Upper lobe of left lung (tissue), 6 donors: Measurements from ENCODE around the gene CTNNA1. TPM values are rescaled to one million over a fixed set of nuclear protein-coding genes. Genes with fewer than 3 reads are reported as not detected.

ENCODE experiments used
- ATAC-seq, 2 donors: fragments of 200-7000 bp; cut with Tn5 transposase; one replicate each; pipeline ENCODE4 v1.9.1; 2022; ENCODE audit warnings: mild to moderate bottlenecking in 2 of 2, moderate library complexity in 2 of 2; ENCODE audit not compliant: low FRiP score in 2 of 2
- DNase-seq, 2 donors: peaks; one replicate each; pipeline ENCODE4 v3.0.0-alpha.2; 2019 to 2020
- H3K27ac ChIP-seq, 4 donors: fragments of 200-600 bp; sonication (generic); one replicate each; pipeline ENCODE4 v1.5.1; 2016 to 2019
- H3K27me3 ChIP-seq, 4 donors: fragments of 200-600 bp; sonication (generic); one replicate each; pipeline ENCODE4 v1.5.1; 2017 to 2019
- H3K36me3 ChIP-seq, 4 donors: fragments of 200-600 bp; sonication (generic); one replicate each; pipeline ENCODE4 v1.5.1; 2016 to 2019
- H3K4me1 ChIP-seq, 4 donors: fragments of 200-600 bp; sonication (generic); one replicate each; pipeline ENCODE4 v1.5.1; 2018 to 2019
- H3K4me3 ChIP-seq, 4 donors: fragments of 200-600 bp; sonication (generic); one replicate each; pipeline ENCODE4 v1.5.1; 2017 to 2019; ENCODE audit warnings: mild to moderate bottlenecking in 2 of 4, moderate library complexity in 1 of 4
- H3K9me3 ChIP-seq, 4 donors: fragments of 200-600 bp; sonication (generic); one replicate each; pipeline ENCODE4 v1.5.1; 2018 to 2019
- EP300 ChIP-seq, 4 donors: sonication (generic); formaldehyde crosslinking; IDR thresholded peaks; one replicate each; pipeline ENCODE4 v1.5.1; 2017; ENCODE audit warnings: antibody characterized with exemption in 4 of 4, control low read depth in 2 of 4
- POLR2A ChIP-seq, 4 donors: fragments of 450-650 bp; IDR thresholded peaks; one replicate each; pipeline ENCODE4 v1.5.1; 2016 to 2017; ENCODE audit warnings: antibody characterized with exemption in 4 of 4, mild to moderate bottlenecking in 2 of 4
- POLR2AphosphoS5 ChIP-seq, 2 donors: sonication (generic); formaldehyde crosslinking; IDR thresholded peaks; one replicate each; pipeline ENCODE4 v1.5.1; 2017; ENCODE audit warnings: antibody characterized with exemption in 2 of 2
- whole genome bisulfite sequencing, 2 donors: methylation state at CpG; one replicate each; pipeline ENCODE4 v1.1.5; 2017 to 2018; 5-methylcytosine and 5-hydroxymethylcytosine counted together
- total RNA-seq, 6 donors: library from RNA; depleted of rRNA in 4 of 6; stranded (reverse); fragments of >200 nt in 4 of 6; gene quantifications; one replicate each; pipeline versions ENCODE4 v1.1.0 to v1.2.1, GENCODE V29; 2016 to 2021
- TF ChIP-seq, protein P1 (sequence below), 6 experiments: fragments of 450-650 bp in 4 of 6; fragments of 200-600 bp in 2 of 6; sonication (generic) in 2 of 6; IDR thresholded peaks; one replicate each; pipeline ENCODE4 v1.5.1; 2016 to 2019; ENCODE audit warnings: antibody characterized with exemption in 6 of 6
- donor health status: DM: no; HTN: no; CAD: no; lungs with moderate emphysema.
- donor health status: DM: no; HTN: yes; CAD: no; lungs with severe emphysema.

CTNNA1 gene
- total RNA-seq, 6 donors from 2014 or later, result 352 to 505 (median 415) TPM

- no peak overlapping the region for H3K4me3 ChIP-seq
- 80 to 82% methylated on average over 2 of the region's 2 CpGs for WGBS, 2 donors
- ATAC-seq (no peak), DNase-seq (no peak)
- no peaks in the 10 kb centered on the region for H3K9me3 ChIP-seq
- no peak for TF ChIP-seq EP300 (IDR thresholded peaks at IDR 0.05)
- TF ChIP-seq, protein P1, sequence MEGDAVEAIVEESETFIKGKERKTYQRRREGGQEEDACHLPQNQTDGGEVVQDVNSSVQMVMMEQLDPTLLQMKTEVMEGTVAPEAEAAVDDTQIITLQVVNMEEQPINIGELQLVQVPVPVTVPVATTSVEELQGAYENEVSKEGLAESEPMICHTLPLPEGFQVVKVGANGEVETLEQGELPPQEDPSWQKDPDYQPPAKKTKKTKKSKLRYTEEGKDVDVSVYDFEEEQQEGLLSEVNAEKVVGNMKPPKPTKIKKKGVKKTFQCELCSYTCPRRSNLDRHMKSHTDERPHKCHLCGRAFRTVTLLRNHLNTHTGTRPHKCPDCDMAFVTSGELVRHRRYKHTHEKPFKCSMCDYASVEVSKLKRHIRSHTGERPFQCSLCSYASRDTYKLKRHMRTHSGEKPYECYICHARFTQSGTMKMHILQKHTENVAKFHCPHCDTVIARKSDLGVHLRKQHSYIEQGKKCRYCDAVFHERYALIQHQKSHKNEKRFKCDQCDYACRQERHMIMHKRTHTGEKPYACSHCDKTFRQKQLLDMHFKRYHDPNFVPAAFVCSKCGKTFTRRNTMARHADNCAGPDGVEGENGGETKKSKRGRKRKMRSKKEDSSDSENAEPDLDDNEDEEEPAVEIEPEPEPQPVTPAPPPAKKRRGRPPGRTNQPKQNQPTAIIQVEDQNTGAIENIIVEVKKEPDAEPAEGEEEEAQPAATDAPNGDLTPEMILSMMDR (IDR thresholded peaks at IDR 0.05), result no peak
- TF ChIP-seq POLR2A (IDR thresholded peaks at IDR 0.05), result no peak
- TF ChIP-seq POLR2AphosphoS5 (IDR thresholded peaks at IDR 0.05), result no peak
- no peak overlapping the region for H3K27ac ChIP-seq
- H3K4me1 ChIP-seq, result no peaks in the 10 kb centered on the region
- no peaks in the 10 kb centered on the region for H3K36me3 ChIP-seq
- H3K27me3 ChIP-seq, result no peaks in the 10 kb centered on the region
Measured at GRCh38 chr5:138732466-138732865, 20.8 kb upstream of the CTNNA1 start.

- DNase-seq, result no peak
- H3K36me3 ChIP-seq, result no peaks in the 10 kb centered on the region
- no peaks in the 10 kb centered on the region for H3K9me3 ChIP-seq
- H3K27me3 ChIP-seq, result no peaks in the 10 kb centered on the region
- no peak overlapping the region for H3K27ac ChIP-seq
- ATAC-seq, result no peak
- no peak for TF ChIP-seq POLR2A (IDR thresholded peaks at IDR 0.05)
- no peak for TF ChIP-seq POLR2AphosphoS5 (IDR thresholded peaks at IDR 0.05)
- TF ChIP-seq, protein P1 (IDR thresholded peaks at IDR 0.05), result no peak
- no peak for TF ChIP-seq EP300 (IDR thresholded peaks at IDR 0.05)
- H3K4me1 ChIP-seq, result no peaks in the 10 kb centered on the region
- 89 to 93% methylated on average over 4 of the region's 4 CpGs for WGBS, 2 donors
- H3K4me3 ChIP-seq, result no peak overlapping the region
Measured at GRCh38 chr5:138732933-138733332, 20.3 kb upstream of the CTNNA1 start.

DNA sequence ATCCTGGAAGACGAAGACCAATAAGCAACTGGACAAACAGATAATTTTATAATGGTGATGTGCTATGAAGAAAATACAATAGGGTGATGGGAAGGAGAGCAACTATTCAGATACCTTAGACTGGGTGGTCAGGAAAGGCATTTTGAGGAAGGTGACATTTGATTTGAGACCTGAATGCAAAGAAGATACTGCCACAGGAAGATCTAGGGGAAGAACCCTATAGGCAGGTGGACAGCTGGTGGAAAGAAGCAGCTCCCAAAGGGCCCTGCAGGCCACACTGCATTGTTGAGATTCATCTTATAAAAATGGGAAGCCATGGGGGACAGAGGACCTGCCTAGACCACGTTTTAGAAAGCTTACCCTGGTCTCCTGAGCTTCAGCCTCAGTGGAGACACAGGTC, 19.7 kb upstream of the CTNNA1 start:
- DNase-seq (no peak), ATAC-seq (no peak)
- Histone ChIP-seq H3K9me3 (no peaks in the 10 kb centered on the region), H3K4me3 (no peak overlapping the region), H3K36me3 (no peaks in the 10 kb centered on the region), H3K4me1 (no peaks in the 10 kb centered on the region), H3K27ac (no peak overlapping the region), H3K27me3 (no peaks in the 10 kb centered on the region)
- TF ChIP-seq, protein P1 (IDR thresholded peaks at IDR 0.05), result no peak
- TF ChIP-seq POLR2AphosphoS5 (IDR thresholded peaks at IDR 0.05), result no peak
- no peak for TF ChIP-seq POLR2A (IDR thresholded peaks at IDR 0.05)
- no peak for TF ChIP-seq EP300 (IDR thresholded peaks at IDR 0.05)
- WGBS, 2 donors, result 83 to 88% methylated on average over 2 of the region's 2 CpGs

DNA sequence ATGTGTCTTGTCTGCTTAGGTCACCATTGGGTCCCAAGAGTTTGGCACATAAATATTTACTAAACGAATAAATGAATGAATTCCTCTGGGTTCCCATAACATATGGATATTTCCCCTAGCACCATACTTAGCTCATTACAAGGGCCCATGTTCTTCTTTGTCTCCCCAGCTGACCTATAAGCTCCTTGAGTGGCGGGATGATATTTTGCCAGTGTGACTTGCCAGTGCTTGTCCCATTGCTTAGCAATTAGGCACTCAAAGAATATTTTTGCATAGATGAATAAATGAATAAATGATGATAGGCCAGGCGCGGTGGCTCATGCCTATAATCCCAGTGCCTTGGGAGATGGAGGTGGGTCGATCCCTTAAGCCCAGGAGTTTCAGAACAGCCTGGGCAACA, 16.9 kb upstream of the CTNNA1 start:
- Histone ChIP-seq H3K27me3 (no peaks in the 10 kb centered on the region), H3K4me1 (peaks cover 0 to 4% (median under 1%) of the 10 kb centered on the region in 4 donors), H3K36me3 (no peaks in the 10 kb centered on the region), H3K27ac (no peak overlapping the region), H3K9me3 (no peaks in the 10 kb centered on the region), H3K4me3 (no peak overlapping the region)
- ATAC-seq (no peak), DNase-seq (no peak)
- TF ChIP-seq POLR2A (IDR thresholded peaks at IDR 0.05) (no peak), POLR2AphosphoS5 (IDR thresholded peaks at IDR 0.05) (no peak), EP300 (IDR thresholded peaks at IDR 0.05) (no peak)
- TF ChIP-seq, protein P1 (IDR thresholded peaks at IDR 0.05), result no peak
- 94 to 95% methylated on average over 5 of the region's 5 CpGs for WGBS, 2 donors

DNA sequence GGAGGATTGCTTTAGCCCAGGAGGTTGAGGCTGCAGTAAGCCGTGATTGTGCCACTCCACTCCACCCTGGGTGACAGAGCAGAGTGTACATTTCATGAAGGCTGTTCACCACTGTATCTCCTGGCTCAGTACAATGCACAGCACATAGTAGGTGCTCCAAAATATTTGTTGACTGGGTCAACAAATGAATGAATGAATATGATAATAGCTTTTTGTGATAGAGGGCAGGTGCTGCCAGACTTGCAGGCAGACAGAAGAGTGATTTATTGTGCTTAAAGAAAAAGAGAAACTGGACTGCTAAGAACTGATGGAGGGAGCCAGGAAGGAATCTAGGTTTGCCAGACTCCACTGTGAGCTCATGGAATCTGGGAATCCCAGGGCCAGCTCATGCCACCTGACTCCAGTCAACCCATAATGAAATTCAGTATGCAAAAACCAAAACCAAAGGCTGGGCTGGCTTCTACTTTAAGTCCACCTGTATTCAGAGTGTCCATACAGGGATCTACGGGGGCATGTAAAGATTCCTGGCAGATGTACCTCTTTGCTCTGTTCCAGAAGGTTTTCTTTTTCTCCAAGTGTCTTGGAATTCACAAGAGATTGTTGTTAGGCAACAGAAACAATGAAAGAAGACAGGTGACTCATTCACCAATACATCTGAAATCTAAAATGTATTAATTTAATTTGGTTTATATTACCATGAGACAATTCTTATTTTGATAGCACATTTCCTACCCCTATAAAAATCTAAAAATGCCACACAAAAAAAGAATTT, 15.5 kb upstream of the CTNNA1 start:
- 89 to 100% methylated on average over 2 of the region's 2 CpGs for WGBS, 2 donors
- Histone ChIP-seq H3K4me3 (no peak overlapping the region), H3K9me3 (no peaks in the 10 kb centered on the region), H3K36me3 (no peaks in the 10 kb centered on the region), H3K27me3 (no peaks in the 10 kb centered on the region), H3K4me1 (peaks cover 0 to 14% (median 6%) of the 10 kb centered on the region in 4 donors), H3K27ac (no peak overlapping the region)
- ATAC-seq, result no peak
- no peak for DNase-seq
- TF ChIP-seq POLR2A (IDR thresholded peaks at IDR 0.05) (no peak), EP300 (IDR thresholded peaks at IDR 0.05) (no peak), POLR2AphosphoS5 (IDR thresholded peaks at IDR 0.05) (no peak)
- TF ChIP-seq, protein P1 (IDR thresholded peaks at IDR 0.05), result no peak
